C4-2B (cell line): ENCODE data around the gene CCL16.

Experiments
- H3K27ac ChIP-seq: fragments of 450-650 bp; 2 replicates; pipeline ENCODE4 v1.5.1; 2017
- CTCF ChIP-seq: fragments of 450-650 bp; conservative IDR thresholded peaks from 2 replicates; pipeline ENCODE4 v1.5.1; 2017; ENCODE audit warnings: mild to moderate bottlenecking
- ZFX ChIP-seq: fragments of 450-650 bp; IDR thresholded peaks from 2 replicates; pipeline ENCODE4 v1.6.1; 2017

Gene CCL16

GRCh38 chr17:36014946-36015345, 33.6 kb upstream of the CCL16 start:
- H3K27ac ChIP-seq, result no peak overlapping the region
- TF ChIP-seq CTCF (no peak), ZFX (no peak)

- H3K27ac ChIP-seq, result no peak overlapping the region
- TF ChIP-seq ZFX (no peak), CTCF (no peak)
Measured at GRCh38 chr17:36011201-36011600, 29.9 kb upstream of the CCL16 start.

GRCh38 chr17:36008998-36009665, 27.8 kb upstream of the CCL16 start:
- H3K27ac ChIP-seq, result no peak overlapping the region
- no peak for TF ChIP-seq ZFX
- peak; percentile 85 for TF ChIP-seq CTCF

GRCh38 chr17:36004594-36005108, 23.4 kb upstream of the CCL16 start:
- TF ChIP-seq CTCF (no peak), ZFX (no peak)

GRCh38 chr17:36002631-36003030, 21.3 kb upstream of the CCL16 start:
- H3K27ac ChIP-seq, result no peak overlapping the region
- TF ChIP-seq ZFX (no peak), CTCF (no peak)

More at GRCh38 chr17:36004594-36005108, 23.4 kb upstream of the CCL16 start:
- no peak overlapping the region for H3K27ac ChIP-seq

GRCh38 chr17:36001862-36002603, 20.7 kb upstream of the CCL16 start:
- no peak for TF ChIP-seq CTCF
- no peak for TF ChIP-seq ZFX
- H3K27ac ChIP-seq, result no peak overlapping the region

GRCh38 chr17:36001110-36001771, 19.9 kb upstream of the CCL16 start, which contains the start of gene CCL15:
TSS of gene CCL15 (minus strand) at chr17:36001553. CDS start at chr17:36001492, 61 bp downstream.
- H3K27ac ChIP-seq, result no peak within 1 kb of the TSS
- TF ChIP-seq ZFX, result no peak
- no peak for TF ChIP-seq CTCF
